ENCODE data around the gene ADCY7. TPM values are rescaled to one million over a fixed set of nuclear protein-coding genes. Genes with fewer than 3 reads are reported as not detected.

Gene ADCY7
- total RNA-seq, 1 experiment from 2014 or later = 4.2 TPM

GRCh38 chr16:50246299-50247122 is 19.8 kb upstream of the ADCY7 start:
- no peak for DNase-seq (ENCODE audit: low read depth, low spot score)
- in situ Hi-C loops (cut with HindIII; ENCODE audit: low pct_unique_long_range_greater_than_20kb, low sequenced_read_pairs) = no loop called here

- no peak for DNase-seq (ENCODE audit: low read depth, low spot score)
- in situ Hi-C loops (cut with HindIII; ENCODE audit: low pct_unique_long_range_greater_than_20kb, low sequenced_read_pairs) = no loop called here
Observed at GRCh38 chr16:50247123-50247905, 19.0 kb upstream of the ADCY7 start.

- no peak for DNase-seq (ENCODE audit: low read depth, low spot score)
- in situ Hi-C loops (cut with HindIII; ENCODE audit: low pct_unique_long_range_greater_than_20kb, low sequenced_read_pairs) = no loop called here
Observed at GRCh38 chr16:50247906-50248608, 18.3 kb upstream of the ADCY7 start.

GRCh38 chr16:50248845-50249244 is 17.5 kb upstream of the ADCY7 start:
- in situ Hi-C loops (cut with HindIII; ENCODE audit: low pct_unique_long_range_greater_than_20kb, low sequenced_read_pairs) = no loop called here
- no peak for DNase-seq (ENCODE audit: low read depth, low spot score)

- no peak for DNase-seq (ENCODE audit: low read depth, low spot score)
- in situ Hi-C loops (cut with HindIII; ENCODE audit: low pct_unique_long_range_greater_than_20kb, low sequenced_read_pairs) = no loop called here
Observed at GRCh38 chr16:50251375-50252081, 14.8 kb upstream of the ADCY7 start.

- DNase-seq (ENCODE audit: low read depth, low spot score) = no peak
- in situ Hi-C loops (cut with HindIII; ENCODE audit: low pct_unique_long_range_greater_than_20kb, low sequenced_read_pairs) = no loop called here
Observed at GRCh38 chr16:50252082-50252611, 14.2 kb upstream of the ADCY7 start.

GRCh38 chr16:50252874-50253513 is 13.4 kb upstream of the ADCY7 start:
- no peak for DNase-seq (ENCODE audit: low read depth, low spot score)
- in situ Hi-C loops (cut with HindIII; ENCODE audit: low pct_unique_long_range_greater_than_20kb, low sequenced_read_pairs) = no loop called here

- DNase-seq (ENCODE audit: low read depth, low spot score) = no peak
- in situ Hi-C loops (cut with HindIII; ENCODE audit: low pct_unique_long_range_greater_than_20kb, low sequenced_read_pairs) = no loop called here
Observed at GRCh38 chr16:50253514-50253910, 12.8 kb upstream of the ADCY7 start.

GRCh38 chr16:50254072-50254471 is 12.3 kb upstream of the ADCY7 start:
- in situ Hi-C loops (cut with HindIII; ENCODE audit: low pct_unique_long_range_greater_than_20kb, low sequenced_read_pairs) = no loop called here
- no peak for DNase-seq (ENCODE audit: low read depth, low spot score)

GRCh38 chr16:50255538-50255937 is 10.8 kb upstream of the ADCY7 start:
- in situ Hi-C loops (cut with HindIII; ENCODE audit: low pct_unique_long_range_greater_than_20kb, low sequenced_read_pairs) = no loop called here
- DNase-seq (ENCODE audit: low read depth, low spot score) = no peak

GRCh38 chr16:50256604-50257003 is 9.7 kb upstream of the ADCY7 start:
- no peak for DNase-seq (ENCODE audit: low read depth, low spot score)
- in situ Hi-C loops (cut with HindIII; ENCODE audit: low pct_unique_long_range_greater_than_20kb, low sequenced_read_pairs) = no loop called here

GRCh38 chr16:50257876-50258275 is 8.5 kb upstream of the ADCY7 start:
- DNase-seq (ENCODE audit: low read depth, low spot score) = no peak
- in situ Hi-C loops (cut with HindIII; ENCODE audit: low pct_unique_long_range_greater_than_20kb, low sequenced_read_pairs) = no loop called here

- in situ Hi-C loops (cut with HindIII; ENCODE audit: low pct_unique_long_range_greater_than_20kb, low sequenced_read_pairs) = no loop called here
- DNase-seq (ENCODE audit: low read depth, low spot score) = no peak
Observed at GRCh38 chr16:50259334-50260205, 6.8 kb upstream of the ADCY7 start.

- in situ Hi-C loops (cut with HindIII; ENCODE audit: low pct_unique_long_range_greater_than_20kb, low sequenced_read_pairs) = no loop called here
- DNase-seq (ENCODE audit: low read depth, low spot score) = no peak
Observed at GRCh38 chr16:50260206-50261159, 5.9 kb upstream of the ADCY7 start.

GRCh38 chr16:50261160-50261706 is 5.1 kb upstream of the ADCY7 start:
- in situ Hi-C loops (cut with HindIII; ENCODE audit: low pct_unique_long_range_greater_than_20kb, low sequenced_read_pairs) = no loop called here
- no peak for DNase-seq (ENCODE audit: low read depth, low spot score)

Data from SK-MEL-5 (cell line).